ENCODE data around the gene SCN8A. TPM values are rescaled to one million over a fixed set of nuclear protein-coding genes. Genes with fewer than 3 reads are reported as not detected.

Gene SCN8A
- total and polyA plus RNA-seq, 2 donors (not counting 3 experiments of a cell fraction or from before 2014, with no cell fraction given), result 9.4 to 20.4 TPM

DNA sequence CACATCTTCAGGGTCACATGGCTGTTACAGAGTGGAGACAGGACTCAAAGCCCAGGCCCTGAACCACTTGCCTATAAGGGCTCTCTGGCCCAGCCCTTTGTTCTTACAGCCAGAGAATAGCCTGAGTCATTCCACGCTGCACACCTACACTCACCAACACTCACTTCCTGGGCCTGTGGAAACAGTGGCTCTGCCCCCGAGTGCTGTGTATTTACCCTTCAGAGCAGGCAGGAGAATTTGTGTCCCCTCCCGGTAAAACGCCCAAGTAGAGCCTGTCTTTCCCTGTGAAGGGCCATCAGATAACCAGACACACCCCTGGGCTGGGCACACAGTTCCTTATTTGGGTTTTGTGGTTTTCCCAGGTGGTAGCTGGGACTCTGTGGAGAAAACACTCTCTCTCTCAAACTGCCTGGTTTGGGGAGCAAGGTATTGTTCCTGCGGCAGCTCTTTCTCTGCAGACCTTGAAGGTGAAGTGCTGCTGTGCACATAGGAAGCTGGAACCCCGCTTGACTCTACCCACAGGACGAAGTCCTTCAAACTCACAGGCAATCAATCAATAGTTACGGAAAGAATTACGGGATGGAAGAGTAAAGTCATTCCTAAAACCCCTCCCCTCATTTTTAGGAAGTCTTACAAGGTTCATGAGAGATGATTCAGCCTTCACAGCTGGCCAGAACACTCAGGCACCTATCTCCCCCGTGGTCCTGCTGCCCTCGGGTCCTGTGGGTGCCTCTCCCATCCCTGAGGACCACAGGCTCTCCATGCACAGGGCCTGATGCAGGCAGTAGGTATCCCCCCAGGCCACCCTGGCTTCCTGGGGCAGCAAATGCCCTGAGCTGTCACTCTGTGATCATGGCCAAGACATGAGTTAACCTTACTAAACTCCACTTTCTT, 237.1 kb downstream of the SCN8A start:
- no peaks in the 10 kb centered on the region for H3K9me3 ChIP-seq (replicated peaks; ENCODE audit: control insufficient read depth, insufficient read depth, low read length)
- H3K9me1 ChIP-seq (replicated peaks; ENCODE audit: control insufficient read depth, extremely low read depth, insufficient read depth, low read length), result no peaks in the 10 kb centered on the region
- CTCF ChIA-PET, result interaction anchor here (1.4 to 2.1 kb wide), 3 partner anchors 14 to 47 kb away, joined by 3 to 15 read pairs (median 3); a partner anchor contains a TSS
- no peak overlapping the region for H3K4me3 ChIP-seq (replicated peaks in 1 of 3; ENCODE audit: insufficient read depth in 1 of 3, low read depth in 1 of 3, low read length in 3 of 3)
- H3K4me2 ChIP-seq (ENCODE audit: insufficient read depth, low read length), result no peak overlapping the region
- H3K79me2 ChIP-seq (ENCODE audit: control insufficient read depth, insufficient read depth, low read length), result no peaks in the 10 kb centered on the region
- FAIRE-seq (peak; percentile 80), DNase-seq (ENCODE audit: low read depth, low spot score) (peak; percentile 16)
- POLR2A ChIA-PET, result interaction anchor here (0.5 kb wide), 1 partner anchor 125 kb away, joined by 3 read pairs; no protein-coding TSS in a partner anchor
- no peaks in the 10 kb centered on the region for H3K36me3 ChIP-seq (ENCODE audit: control insufficient read depth in 2 of 2, extremely low read depth in 1 of 2, insufficient read depth in 2 of 2, low read length in 2 of 2)
- H2AFZ ChIP-seq (ENCODE audit: low read depth, low read length), result peak overlapping the region; percentile 10
- H3K9ac ChIP-seq (replicated peaks; ENCODE audit: extremely low read depth, insufficient read depth, low read length), result no peak overlapping the region
- H3K4me1 ChIP-seq (ENCODE audit: control insufficient read depth, extremely low read depth, insufficient read depth, low read length), result peaks cover 12% of the 10 kb centered on the region
- dilution Hi-C loops (cut with MboI; ENCODE audit: extremely low pct_ligation_motif_present, low sequenced_read_pairs) (no loop called here), intact Hi-C loops (cut with micrococcal nuclease) (no loop called here)
- H3K27me3 ChIP-seq (ENCODE audit: control insufficient read depth in 2 of 2, insufficient read depth in 2 of 2, low read length in 2 of 2), result peaks cover 3 to 5% of the 10 kb centered on the region in 2 experiments
- no peaks in the 10 kb centered on the region for H4K20me1 ChIP-seq (replicated peaks; ENCODE audit: control insufficient read depth, extremely low read depth, insufficient read depth, low read length)
- H3K27ac ChIP-seq (ENCODE audit: insufficient read depth, low read depth, low read length), result no peak overlapping the region
- BruUV-seq (replicated peaks), result no TSS peak
- TF ChIP-seq GATA2 (IDR thresholded peaks at IDR 0.05; ENCODE audit: insufficient read depth, insufficient read length, low read depth, low read length) (no peak), POLR2A (IDR thresholded peaks at IDR 0.05; ENCODE audit: low read depth, low read length) (no peak), FOS (IDR thresholded peaks at IDR 0.05; ENCODE audit: borderline replicate concordance, insufficient read depth, low read length) (peak; percentile 47), POLR2AphosphoS5 (IDR thresholded peaks at IDR 0.05; ENCODE audit: insufficient read depth, low read depth, low read length) (no peak)
- TF ChIP-seq, protein P1, sequence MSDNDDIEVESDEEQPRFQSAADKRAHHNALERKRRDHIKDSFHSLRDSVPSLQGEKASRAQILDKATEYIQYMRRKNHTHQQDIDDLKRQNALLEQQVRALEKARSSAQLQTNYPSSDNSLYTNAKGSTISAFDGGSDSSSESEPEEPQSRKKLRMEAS (IDR thresholded peaks at IDR 0.05; ENCODE audit: insufficient read depth, insufficient read length), result no peak

DNA sequence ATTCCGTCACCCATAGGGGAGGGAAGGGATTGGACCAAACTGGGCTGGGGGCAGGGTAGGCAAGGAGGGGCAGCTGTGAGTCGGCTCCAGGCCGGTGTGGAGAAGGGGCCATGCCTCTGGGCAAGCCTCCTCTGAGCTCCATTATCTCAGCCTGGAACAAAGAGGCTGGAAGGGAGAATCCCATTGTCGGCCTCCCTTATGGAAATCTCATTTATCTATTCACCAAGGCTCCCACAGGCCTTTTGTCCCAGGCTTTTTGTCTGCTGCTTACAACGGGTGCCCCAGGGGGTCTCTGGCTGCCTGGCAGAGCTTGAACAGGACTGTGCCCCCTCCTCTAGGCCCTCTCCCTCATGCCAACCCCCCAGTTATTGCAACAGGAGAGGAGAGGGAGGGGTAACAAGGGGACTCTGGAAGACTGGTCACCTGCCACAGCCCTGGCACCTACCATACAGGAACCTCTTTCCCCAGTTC, 238.0 kb downstream of the SCN8A start:
- ChIA-PET POLR2A (interaction anchor here (0.7 kb wide), 1 partner anchor 422 kb away, joined by 8 read pairs; no protein-coding TSS in a partner anchor), CTCF (interaction anchor here (0.7 to 2.1 kb wide), 4 partner anchors 15 to 406 kb away, joined by 3 to 15 read pairs (median 4); a partner anchor contains a TSS)
- Histone ChIP-seq H3K79me2 (ENCODE audit: control insufficient read depth, insufficient read depth, low read length) (no peaks in the 10 kb centered on the region), H4K20me1 (replicated peaks; ENCODE audit: control insufficient read depth, extremely low read depth, insufficient read depth, low read length) (no peaks in the 10 kb centered on the region), H3K9me3 (replicated peaks; ENCODE audit: control insufficient read depth, insufficient read depth, low read length) (no peaks in the 10 kb centered on the region), H3K4me2 (ENCODE audit: insufficient read depth, low read length) (no peak overlapping the region), H3K36me3 (ENCODE audit: control insufficient read depth in 2 of 2, extremely low read depth in 1 of 2, insufficient read depth in 2 of 2, low read length in 2 of 2) (no peaks in the 10 kb centered on the region), H3K4me1 (ENCODE audit: control insufficient read depth, extremely low read depth, insufficient read depth, low read length) (peaks cover 13% of the 10 kb centered on the region), H2AFZ (ENCODE audit: low read depth, low read length) (no peak overlapping the region), H3K9me1 (replicated peaks; ENCODE audit: control insufficient read depth, extremely low read depth, insufficient read depth, low read length) (no peaks in the 10 kb centered on the region), H3K4me3 (replicated peaks in 1 of 3; ENCODE audit: insufficient read depth in 1 of 3, low read depth in 1 of 3, low read length in 3 of 3) (no peak overlapping the region), H3K9ac (replicated peaks; ENCODE audit: extremely low read depth, insufficient read depth, low read length) (no peak overlapping the region), H3K27ac (ENCODE audit: insufficient read depth, low read depth, low read length) (no peak overlapping the region), H3K27me3 (ENCODE audit: control insufficient read depth in 2 of 2, insufficient read depth in 2 of 2, low read length in 2 of 2) (peaks cover 3 to 5% of the 10 kb centered on the region in 2 experiments)
- BruUV-seq (replicated peaks), result no TSS peak
- FAIRE-seq, result no peak
- dilution Hi-C loops (cut with MboI; ENCODE audit: extremely low pct_ligation_motif_present, low sequenced_read_pairs), result no loop called here
- no peak for DNase-seq (ENCODE audit: low read depth, low spot score)
- no peak for TF ChIP-seq FOS (IDR thresholded peaks at IDR 0.05; ENCODE audit: borderline replicate concordance, insufficient read depth, low read length)
- TF ChIP-seq POLR2AphosphoS5 (IDR thresholded peaks at IDR 0.05; ENCODE audit: insufficient read depth, low read depth, low read length), result no peak
- no peak for TF ChIP-seq JUN (IDR thresholded peaks at IDR 0.05; ENCODE audit: borderline replicate concordance, insufficient read depth, insufficient read length, low read depth)
- no peak for TF ChIP-seq GATA2 (IDR thresholded peaks at IDR 0.05; ENCODE audit: insufficient read depth, insufficient read length, low read depth, low read length)
- no peak for TF ChIP-seq EZH2 (IDR thresholded peaks at IDR 0.05; ENCODE audit: borderline replicate concordance, low read depth, low read length, severe bottlenecking)
- TF ChIP-seq, protein P1 (IDR thresholded peaks at IDR 0.05; ENCODE audit: insufficient read depth, insufficient read length), result no peak
- no peak for TF ChIP-seq CTCF (IDR thresholded peaks at IDR 0.05; ENCODE audit: extremely low read depth in 1 of 2, insufficient read depth in 1 of 2, low read depth in 1 of 2, low read length in 2 of 2)
- no peak for TF ChIP-seq POLR2A (IDR thresholded peaks at IDR 0.05; ENCODE audit: low read depth, low read length)
- TF ChIP-seq MYC (IDR thresholded peaks at IDR 0.05; ENCODE audit: low read depth, low read length), result no peak
- intact Hi-C loops (cut with micrococcal nuclease), result no loop called here

Data from endothelial cell of umbilical vein (primary cell).